ENCODE results near the gene KCNMA1. TPM values are rescaled to one million over a fixed set of nuclear protein-coding genes. Genes with fewer than 3 reads are reported as not detected.

The KCNMA1 gene
- total RNA-seq, 1 donor = 77.8 TPM

GRCh38 chr10:77052593-77052992 is 585.0 kb downstream of the KCNMA1 start:
- no peak overlapping the region for H3K4me2 ChIP-seq (ENCODE audit: insufficient read depth, low read length)
- no peak overlapping the region for H2AFZ ChIP-seq (ENCODE audit: low read length)
- TF ChIP-seq CTCF (IDR thresholded peaks at IDR 0.05; ENCODE audit: extremely low read depth, low read depth, low read length) = no peak
- no peaks in the 10 kb centered on the region for H3K36me3 ChIP-seq (ENCODE audit: insufficient read depth, low read length)
- no peaks in the 10 kb centered on the region for H3K27me3 ChIP-seq (ENCODE audit: insufficient read depth, low read length)
- no peaks in the 10 kb centered on the region for H3K79me2 ChIP-seq (ENCODE audit: insufficient read depth, low read length)
- no peak overlapping the region for H3K4me3 ChIP-seq (ENCODE audit: insufficient read depth, low read length)
- no peak for DNase-seq (ENCODE audit: insufficient read length, low spot score, missing footprints)
- H3K4me1 ChIP-seq (ENCODE audit: insufficient read depth, low read length) = no peaks in the 10 kb centered on the region
- H3K9me3 ChIP-seq (ENCODE audit: low read depth, low read length) = no peaks in the 10 kb centered on the region
- no peak overlapping the region for H3K27ac ChIP-seq (ENCODE audit: low read depth, low read length)
- no peaks in the 10 kb centered on the region for H4K20me1 ChIP-seq (ENCODE audit: insufficient read depth, low read length)

GRCh38 chr10:77051837-77052236 is 585.8 kb downstream of the KCNMA1 start:
- no peak for DNase-seq (ENCODE audit: insufficient read length, low spot score, missing footprints)
- H3K4me3 ChIP-seq (ENCODE audit: insufficient read depth, low read length) = no peak overlapping the region
- no peaks in the 10 kb centered on the region for H3K27me3 ChIP-seq (ENCODE audit: insufficient read depth, low read length)
- H3K36me3 ChIP-seq (ENCODE audit: insufficient read depth, low read length) = no peaks in the 10 kb centered on the region
- H3K27ac ChIP-seq (ENCODE audit: low read depth, low read length) = no peak overlapping the region
- H3K79me2 ChIP-seq (ENCODE audit: insufficient read depth, low read length) = no peaks in the 10 kb centered on the region
- H4K20me1 ChIP-seq (ENCODE audit: insufficient read depth, low read length) = no peaks in the 10 kb centered on the region
- H2AFZ ChIP-seq (ENCODE audit: low read length) = no peak overlapping the region
- H3K4me1 ChIP-seq (ENCODE audit: insufficient read depth, low read length) = no peaks in the 10 kb centered on the region
- no peak overlapping the region for H3K4me2 ChIP-seq (ENCODE audit: insufficient read depth, low read length)
- no peaks in the 10 kb centered on the region for H3K9me3 ChIP-seq (ENCODE audit: low read depth, low read length)
- no peak for TF ChIP-seq CTCF (IDR thresholded peaks at IDR 0.05; ENCODE audit: extremely low read depth, low read depth, low read length)

GRCh38 chr10:77049896-77050295 is 587.7 kb downstream of the KCNMA1 start:
- no peak for DNase-seq (ENCODE audit: insufficient read length, low spot score, missing footprints)
- no peaks in the 10 kb centered on the region for H3K36me3 ChIP-seq (ENCODE audit: insufficient read depth, low read length)
- TF ChIP-seq CTCF (IDR thresholded peaks at IDR 0.05; ENCODE audit: extremely low read depth, low read depth, low read length) = no peak
- no peak overlapping the region for H3K4me3 ChIP-seq (ENCODE audit: insufficient read depth, low read length)
- H3K4me2 ChIP-seq (ENCODE audit: insufficient read depth, low read length) = no peak overlapping the region
- H4K20me1 ChIP-seq (ENCODE audit: insufficient read depth, low read length) = no peaks in the 10 kb centered on the region
- H3K9me3 ChIP-seq (ENCODE audit: low read depth, low read length) = no peaks in the 10 kb centered on the region
- H3K4me1 ChIP-seq (ENCODE audit: insufficient read depth, low read length) = no peaks in the 10 kb centered on the region
- H3K27ac ChIP-seq (ENCODE audit: low read depth, low read length) = no peak overlapping the region
- H2AFZ ChIP-seq (ENCODE audit: low read length) = no peak overlapping the region
- H3K79me2 ChIP-seq (ENCODE audit: insufficient read depth, low read length) = no peaks in the 10 kb centered on the region
- H3K27me3 ChIP-seq (ENCODE audit: insufficient read depth, low read length) = no peaks in the 10 kb centered on the region

- H3K79me2 ChIP-seq (ENCODE audit: insufficient read depth, low read length) = no peaks in the 10 kb centered on the region
- no peak overlapping the region for H3K4me3 ChIP-seq (ENCODE audit: insufficient read depth, low read length)
- no peaks in the 10 kb centered on the region for H4K20me1 ChIP-seq (ENCODE audit: insufficient read depth, low read length)
- no peaks in the 10 kb centered on the region for H3K9me3 ChIP-seq (ENCODE audit: low read depth, low read length)
- no peak overlapping the region for H2AFZ ChIP-seq (ENCODE audit: low read length)
- TF ChIP-seq CTCF (IDR thresholded peaks at IDR 0.05; ENCODE audit: extremely low read depth, low read depth, low read length) = no peak
- no peaks in the 10 kb centered on the region for H3K4me1 ChIP-seq (ENCODE audit: insufficient read depth, low read length)
- H3K36me3 ChIP-seq (ENCODE audit: insufficient read depth, low read length) = no peaks in the 10 kb centered on the region
- H3K27me3 ChIP-seq (ENCODE audit: insufficient read depth, low read length) = no peaks in the 10 kb centered on the region
- no peak overlapping the region for H3K4me2 ChIP-seq (ENCODE audit: insufficient read depth, low read length)
- no peak for DNase-seq (ENCODE audit: insufficient read length, low spot score, missing footprints)
- H3K27ac ChIP-seq (ENCODE audit: low read depth, low read length) = no peak overlapping the region
Observed at GRCh38 chr10:77049146-77049545, 588.5 kb downstream of the KCNMA1 start.

Measured in osteoblast (primary cell).